ENCODE results near the gene SORCS2. TPM values are rescaled to one million over a fixed set of nuclear protein-coding genes. Genes with fewer than 3 reads are reported as not detected.

Gene SORCS2
- polyA plus RNA-seq, 1 donor (not counting 4 experiments of a cell fraction or from before 2014, with no cell fraction given), result 0.09 TPM

- Histone ChIP-seq H3K4me1 (ENCODE audit: control insufficient read depth, extremely low read depth, insufficient read depth, low read length) (no peaks in the 10 kb centered on the region), H3K27ac (ENCODE audit: control insufficient read depth, insufficient read depth, low read length) (no peak overlapping the region), H3K36me3 (ENCODE audit: control insufficient read depth in 2 of 2, extremely low read depth in 1 of 2, insufficient read depth in 2 of 2, low read length in 2 of 2) (no peaks in the 10 kb centered on the region), H3K9me3 (ENCODE audit: control insufficient read depth, low read depth, low read length) (no peaks in the 10 kb centered on the region), H3K27me3 (ENCODE audit: control insufficient read depth, extremely low read depth, insufficient read depth, low read length) (peaks cover 6% of the 10 kb centered on the region), H3K9ac (ENCODE audit: control insufficient read depth, extremely low read depth, insufficient read depth, low read length) (no peak overlapping the region), H2AFZ (ENCODE audit: control insufficient read depth, low read length) (no peak overlapping the region), H3K9me1 (ENCODE audit: control insufficient read depth, extremely low read depth, insufficient read depth, low read length) (no peaks in the 10 kb centered on the region), H3K4me2 (ENCODE audit: control insufficient read depth, extremely low read depth, insufficient read depth, low read depth, low read length) (no peak overlapping the region), H4K20me1 (ENCODE audit: control insufficient read depth, extremely low read depth, insufficient read depth, low read length) (no peaks in the 10 kb centered on the region), H3K79me2 (ENCODE audit: control insufficient read depth, insufficient read depth, low read length) (no peaks in the 10 kb centered on the region), H3K4me3 (ENCODE audit: control insufficient read depth in 2 of 3, extremely low read depth in 1 of 3, insufficient read depth in 2 of 3, low read depth in 1 of 3, low read length in 3 of 3) (no peak overlapping the region)
- FAIRE-seq (no peak), DNase-seq (ENCODE audit: low read depth, low spot score) (no peak)
- TF ChIP-seq CTCF (optimal IDR thresholded peaks at IDR 0.05 in 1 of 3, IDR thresholded peaks at IDR 0.05 in 1 of 3, conservative IDR thresholded peaks at IDR 0.05 in 1 of 3; ENCODE audit: extremely low read depth in 1 of 3, insufficient read depth in 2 of 3, low read length in 3 of 3) (no peak), EZH2 (IDR thresholded peaks at IDR 0.05; ENCODE audit: low read length) (no peak)
- dilution Hi-C loops (cut with MboI; ENCODE audit: extremely low pct_ligation_motif_present, low sequenced_read_pairs), result no loop called here
Measured at GRCh38 chr4:7735395-7735794, 543.1 kb downstream of the SORCS2 start.

- no peaks in the 10 kb centered on the region for H3K79me2 ChIP-seq (ENCODE audit: control insufficient read depth, insufficient read depth, low read length)
- TF ChIP-seq CTCF (optimal IDR thresholded peaks at IDR 0.05 in 1 of 3, IDR thresholded peaks at IDR 0.05 in 1 of 3, conservative IDR thresholded peaks at IDR 0.05 in 1 of 3; ENCODE audit: extremely low read depth in 1 of 3, insufficient read depth in 2 of 3, low read length in 3 of 3) (no peak), EZH2 (IDR thresholded peaks at IDR 0.05; ENCODE audit: low read length) (no peak)
- no peak overlapping the region for H3K27ac ChIP-seq (ENCODE audit: control insufficient read depth, insufficient read depth, low read length)
- H3K9ac ChIP-seq (ENCODE audit: control insufficient read depth, extremely low read depth, insufficient read depth, low read length), result no peak overlapping the region
- dilution Hi-C loops (cut with MboI; ENCODE audit: extremely low pct_ligation_motif_present, low sequenced_read_pairs), result no loop called here
- no peaks in the 10 kb centered on the region for H3K4me1 ChIP-seq (ENCODE audit: control insufficient read depth, extremely low read depth, insufficient read depth, low read length)
- no peak overlapping the region for H2AFZ ChIP-seq (ENCODE audit: control insufficient read depth, low read length)
- H4K20me1 ChIP-seq (ENCODE audit: control insufficient read depth, extremely low read depth, insufficient read depth, low read length), result no peaks in the 10 kb centered on the region
- H3K4me3 ChIP-seq (ENCODE audit: control insufficient read depth in 2 of 3, extremely low read depth in 1 of 3, insufficient read depth in 2 of 3, low read depth in 1 of 3, low read length in 3 of 3), result no peak overlapping the region
- H3K9me1 ChIP-seq (ENCODE audit: control insufficient read depth, extremely low read depth, insufficient read depth, low read length), result no peaks in the 10 kb centered on the region
- no peaks in the 10 kb centered on the region for H3K36me3 ChIP-seq (ENCODE audit: control insufficient read depth in 2 of 2, extremely low read depth in 1 of 2, insufficient read depth in 2 of 2, low read length in 2 of 2)
- H3K4me2 ChIP-seq (ENCODE audit: control insufficient read depth, extremely low read depth, insufficient read depth, low read depth, low read length), result no peak overlapping the region
- no peak for FAIRE-seq
- DNase-seq (ENCODE audit: low read depth, low spot score), result no peak
- no peaks in the 10 kb centered on the region for H3K9me3 ChIP-seq (ENCODE audit: control insufficient read depth, low read depth, low read length)
- H3K27me3 ChIP-seq (ENCODE audit: control insufficient read depth, extremely low read depth, insufficient read depth, low read length), result peaks cover 6% of the 10 kb centered on the region
Measured at GRCh38 chr4:7735961-7736360, 543.6 kb downstream of the SORCS2 start.

All from keratinocyte (primary cell).